SK-N-SH (cell line): ENCODE data around the gene MTMR8. TPM values are rescaled to one million over a fixed set of nuclear protein-coding genes. Genes with fewer than 3 reads are reported as not detected.

Source experiments
- CTCF ChIA-PET: fragments of 300-600, 350-600 bp; formaldehyde crosslinking; extraction: SDS; loops from one replicate; lab custom pipeline; 2021; lab: Yijun Ruan, JAX
- POLR2A ChIA-PET: fragments of 350-600 bp; sonication (Branson Sonifier 250); formaldehyde crosslinking; extraction: SDS; loops from one replicate; lab custom pipeline; 2020; ENCODE audit warnings: antibody characterized with exemption, inconsistent platforms; lab: Yijun Ruan, JAX
- DNase-seq: peaks from one replicate; pipeline ENCODE4 v3.0.0; 2012
- H2AFZ ChIP-seq: fragments of 200-600 bp; sonication (generic); 2 replicates; pipeline ENCODE4 v1.8.1; 2016; ENCODE audit warnings: antibody characterized with exemption, mild to moderate bottlenecking, low read depth
- H3F3A ChIP-seq: fragments of 200-600 bp; sonication (generic); replicated peaks from 2 replicates; pipeline ENCODE3; 2016; ENCODE audit warnings: antibody characterized with exemption, mild to moderate bottlenecking; ENCODE audit not compliant: insufficient read depth
- H3K27ac ChIP-seq, 2 experiments: fragments of 200-500 bp in 1 of 2; fragments of 200-600 bp in 1 of 2; sonication (Bioruptor generic) in 1 of 2; sonication (generic), shearing (Covaris generic) in 1 of 2; 2 replicates each; pipeline versions ENCODE4 v1.5.1 to v1.6.1; 2014 to 2016; ENCODE audit warnings: low read depth in 2 of 2, inconsistent platforms in 1 of 2, low read length in 1 of 2, mild to moderate bottlenecking in 1 of 2, mixed read lengths in 1 of 2
- H3K27me3 ChIP-seq: fragments of 200-600 bp; sonication (generic), shearing (Covaris generic); 2 replicates; pipeline ENCODE4 v1.6.1; 2016; ENCODE audit warnings: mixed run types; ENCODE audit not compliant: insufficient read depth
- H3K36me3 ChIP-seq, 2 experiments: fragments of 200-500 bp in 1 of 2; fragments of 200-600 bp in 1 of 2; sonication (Bioruptor generic) in 1 of 2; sonication (generic) in 1 of 2; replicated peaks in 1 of 2; 2 replicates each; pipeline versions ENCODE3 to v1.5.1; 2014 to 2016; ENCODE audit warnings: low read length in 1 of 2, mild to moderate bottlenecking in 1 of 2; ENCODE audit not compliant: insufficient read depth in 2 of 2, control insufficient read depth in 1 of 2
- H3K4me1 ChIP-seq, 2 experiments: fragments of 200-500 bp in 1 of 2; fragments of 200-600 bp in 1 of 2; sonication (Bioruptor generic) in 1 of 2; sonication (generic), shearing (Covaris generic) in 1 of 2; 2 replicates each; pipeline versions ENCODE4 v1.5.1 to v1.6.1; 2014 to 2016; ENCODE audit warnings: low read depth in 1 of 2, low read length in 1 of 2, mixed run types in 1 of 2; ENCODE audit not compliant: insufficient read depth in 2 of 2, control insufficient read depth in 1 of 2
- H3K4me2 ChIP-seq: fragments of 200-600 bp; sonication (generic), shearing (Covaris generic); 2 replicates; pipeline ENCODE4 v1.6.1; 2017; ENCODE audit warnings: mixed run types
- H3K4me3 ChIP-seq, 2 experiments: fragments of 200-500 bp in 1 of 2; fragments of 200-600 bp in 1 of 2; sonication (Bioruptor generic) in 1 of 2; sonication (generic), shearing (Covaris generic) in 1 of 2; 2 replicates each; pipeline versions ENCODE4 v1.5.1 to v1.8.1; 2014 to 2016; ENCODE audit warnings: low read depth in 2 of 2, inconsistent platforms in 1 of 2, low read length in 1 of 2, mild to moderate bottlenecking in 1 of 2, mixed read lengths in 1 of 2, moderate library complexity in 1 of 2
- H3K79me2 ChIP-seq: fragments of 200-600 bp; sonication (generic); 2 replicates; pipeline ENCODE4 v1.8.1; 2017; ENCODE audit warnings: mild to moderate bottlenecking; ENCODE audit not compliant: insufficient read depth
- H3K9ac ChIP-seq: fragments of 200-600 bp; sonication (generic); 2 replicates; pipeline ENCODE4 v1.6.1; 2017; ENCODE audit warnings: mixed run types
- H3K9me2 ChIP-seq: fragments of 200-600 bp; sonication (generic); 2 replicates; pipeline ENCODE4 v1.6.1; 2017; ENCODE audit warnings: mixed run types
- H3K9me3 ChIP-seq: fragments of 200-600 bp; sonication (generic); 2 replicates; pipeline ENCODE4 v1.6.1; 2017; ENCODE audit warnings: mixed run types, mild to moderate bottlenecking, moderate library complexity
- H4K20me1 ChIP-seq: fragments of 200-600 bp; sonication (generic); 2 replicates; pipeline ENCODE4 v1.6.1; 2017; ENCODE audit warnings: mild to moderate bottlenecking, mixed run types; ENCODE audit not compliant: insufficient read depth
- CTCF ChIP-seq: fragments of 200-600 bp; sonication (generic); IDR thresholded peaks from 2 replicates; pipeline ENCODE4 v1.6.1; 2017; ENCODE audit warnings: antibody characterized with exemption, mild to moderate bottlenecking, moderate library complexity
- ELF1 ChIP-seq: IDR thresholded peaks from 2 replicates; pipeline ENCODE4 v1.4.0; 2012
- EZH2phosphoT487 ChIP-seq: fragments of 200-600 bp; sonication (generic); IDR thresholded peaks from 2 replicates; pipeline ENCODE4 v1.6.1; 2017; ENCODE audit warnings: low read depth, mixed run types, mild to moderate bottlenecking, antibody characterized with exemption, moderate library complexity, borderline replicate concordance
- FOXJ3 ChIP-seq: sonication (generic); formaldehyde crosslinking; IDR thresholded peaks from 2 replicates; pipeline ENCODE4 v1.5.1; 2020; ENCODE audit warnings: mild to moderate bottlenecking, missing genetic modification reagents
- FOXM1 ChIP-seq: IDR thresholded peaks from 2 replicates; pipeline ENCODE4 v1.4.0; 2012; ENCODE audit warnings: low read depth, mild to moderate bottlenecking
- GATA2 ChIP-seq: sonication (generic); formaldehyde crosslinking; IDR thresholded peaks from 2 replicates; pipeline ENCODE4 v1.5.0; 2020; ENCODE audit warnings: mild to moderate bottlenecking, missing genetic modification reagents
- IRF3 ChIP-seq: fragments of 150-350 bp; IDR thresholded peaks from 2 replicates; pipeline ENCODE4 v1.6.1; 2016; ENCODE audit warnings: mild to moderate bottlenecking, low read depth, low read length
- MAX ChIP-seq: IDR thresholded peaks from 2 replicates; pipeline ENCODE4 v1.4.0; 2012; ENCODE audit warnings: low read depth
- MXI1 ChIP-seq: IDR thresholded peaks from 2 replicates; pipeline ENCODE4 v1.6.1; 2012; ENCODE audit warnings: mild to moderate bottlenecking, low read depth, low read length, improper control_type of control experiment
- NFIC ChIP-seq: IDR thresholded peaks from 2 replicates; pipeline ENCODE4 v1.4.0; 2012; ENCODE audit warnings: borderline replicate concordance
- PBX3 ChIP-seq: IDR thresholded peaks from 2 replicates; pipeline ENCODE4; 2012
- REST ChIP-seq: IDR thresholded peaks from 2 replicates; pipeline ENCODE4 v1.6.1; 2012; ENCODE audit warnings: mild to moderate bottlenecking, low read depth, low read length, moderate library complexity
- RXRA ChIP-seq: IDR thresholded peaks from 2 replicates; pipeline ENCODE4 v1.4.0; 2012; ENCODE audit warnings: low read depth, mild to moderate bottlenecking, borderline replicate concordance
- SIN3A ChIP-seq: IDR thresholded peaks from 2 replicates; pipeline ENCODE4 v1.6.1; 2012; ENCODE audit warnings: low read depth, mild to moderate bottlenecking, low read length, moderate library complexity, borderline replicate concordance
- SMC3 ChIP-seq: IDR thresholded peaks from 2 replicates; pipeline ENCODE4 v1.6.1; 2012; ENCODE audit warnings: low read depth, low read length, improper control_type of control experiment
- TAF1 ChIP-seq: IDR thresholded peaks from 2 replicates; pipeline ENCODE4 v1.6.1; 2012; ENCODE audit warnings: low read depth, mild to moderate bottlenecking, low read length, moderate library complexity, borderline replicate concordance
- TCF12 ChIP-seq: IDR thresholded peaks from 2 replicates; pipeline ENCODE4 v1.4.0; 2012
- TEAD4 ChIP-seq: IDR thresholded peaks from 2 replicates; pipeline ENCODE4 v1.4.0; 2012; ENCODE audit warnings: mild to moderate bottlenecking, borderline replicate concordance; ENCODE audit not compliant: insufficient read depth
- USF1 ChIP-seq: IDR thresholded peaks from 2 replicates; pipeline ENCODE4 v1.4.0; 2012; ENCODE audit warnings: low read depth, borderline replicate concordance
- USF2 ChIP-seq: fragments of 150-350 bp; IDR thresholded peaks from 2 replicates; pipeline ENCODE4 v1.6.1; 2017; ENCODE audit warnings: antibody characterized with exemption, low read length, low read depth, borderline replicate concordance
- WGBS: methylation state at CpG from one replicate; pipeline ENCODE4 v1.1.6; 2017; ENCODE audit warnings: low lambda C conversion rate; 5-methylcytosine and 5-hydroxymethylcytosine counted together
- polyA plus RNA-seq, 3 experiments: library from polyadenylated mRNA; depleted of rRNA; stranded (reverse); fragments of >200 nt; gene quantifications; 2 replicates each; pipeline ENCODE4 v1.2.3, GENCODE V29; 2012

MTMR8 gene
- polyA plus RNA-seq, 1 of the 3 experiments (the other 2 are of a cell fraction) = 0.35 TPM

GRCh38 chrX:64352081-64352480 lies 43.2 kb downstream of the MTMR8 start:
- no peaks in the 10 kb centered on the region for H4K20me1 ChIP-seq
- no peak overlapping the region for H3K4me3 ChIP-seq
- TF ChIP-seq CTCF (no peak), FOXM1 (no peak), REST (no peak), USF1 (no peak), TCF12 (no peak), MXI1 (no peak), TEAD4 (no peak), RXRA (no peak), FOXJ3 (CRISPR knock-in tag) (no peak), NFIC (no peak), USF2 (no peak), ELF1 (no peak), TAF1 (no peak), GATA2 (CRISPR knock-in tag) (no peak), SIN3A (no peak), IRF3 (no peak), SMC3 (no peak), MAX (no peak), PBX3 (no peak), EZH2phosphoT487 (no peak)
- H3K4me2 ChIP-seq = no peak overlapping the region
- ChIA-PET CTCF (no interaction called here), POLR2A (no interaction called here)
- H3K27ac ChIP-seq = no peak overlapping the region
- no peak overlapping the region for H2AFZ ChIP-seq
- no peaks in the 10 kb centered on the region for H3K36me3 ChIP-seq
- WGBS = 15% methylated on average over 5 of the region's 5 CpGs
- no peak for DNase-seq
- no peak overlapping the region for H3K9ac ChIP-seq
- no peaks in the 10 kb centered on the region for H3K9me2 ChIP-seq
- no peaks in the 10 kb centered on the region for H3K4me1 ChIP-seq
- H3K9me3 ChIP-seq = no peaks in the 10 kb centered on the region
- no peaks in the 10 kb centered on the region for H3F3A ChIP-seq
- H3K27me3 ChIP-seq = no peaks in the 10 kb centered on the region
- H3K79me2 ChIP-seq = no peaks in the 10 kb centered on the region
